K562 (cell line): ENCODE measurements around the gene MYO16. TPM values are rescaled to one million over a fixed set of nuclear protein-coding genes. Genes with fewer than 3 reads are reported as not detected.
A peak's percentile ranks its signal among the peaks of the same experiment; 100 is the strongest.

Source experiments
- AFF1 ChIP-seq, 2 experiments: fragments of 450-650 bp; IDR thresholded peaks; 2 replicates each; pipeline ENCODE4 v1.6.1; 2018; ENCODE audit warnings: mild to moderate bottlenecking in 2 of 2, low read depth in 1 of 2; ENCODE audit not compliant: partially characterized antibody in 2 of 2
- ATF1 ChIP-seq, 2 experiments: fragments of 450-650 bp in 1 of 2; IDR thresholded peaks; 2 replicates each; pipeline ENCODE4 v1.6.1; 2016; ENCODE audit warnings: missing compliant biosample characterization in 1 of 2, missing genetic modification characterization in 1 of 2
- ATF2 ChIP-seq: sonication (generic); formaldehyde crosslinking; IDR thresholded peaks from 2 replicates; pipeline ENCODE4 v1.8.1; 2022; ENCODE audit warnings: missing genetic modification reagents
- BRF1 ChIP-seq: IDR thresholded peaks from 3 replicates; pipeline ENCODE4 v1.6.1; 2011; ENCODE audit warnings: borderline replicate concordance, mild to moderate bottlenecking; ENCODE audit not compliant: insufficient read length; ENCODE audit errors: extremely low read depth
- ESRRA ChIP-seq: fragments of 450-650 bp; IDR thresholded peaks from 2 replicates; pipeline ENCODE4 v1.6.1; 2014; ENCODE audit warnings: low read depth, mild to moderate bottlenecking, moderate library complexity, borderline replicate concordance
- FOSL1 ChIP-seq: fragments of 200-800 bp; sonication (Bioruptor generic); conservative IDR thresholded peaks from 2 replicates; pipeline ENCODE4 v1.6.1; 2016; ENCODE audit warnings: missing genetic modification characterization, missing compliant biosample characterization
- NFIX ChIP-seq: fragments of 250-450 bp; sonication (Bioruptor Pico); IDR thresholded peaks from 2 replicates; pipeline ENCODE4 v1.4.0; 2020; ENCODE audit warnings: low read depth, mild to moderate bottlenecking, moderate library complexity
- RBM14 ChIP-seq: fragments of 200-400 bp; formaldehyde crosslinking; IDR thresholded peaks from 2 replicates; pipeline ENCODE4 v1.6.1; 2018; ENCODE audit warnings: low read depth, mild to moderate bottlenecking, low read length, moderate library complexity, borderline replicate concordance; ENCODE audit not compliant: insufficient read depth
- ZC3H8 ChIP-seq: fragments of 450-650 bp; IDR thresholded peaks from 2 replicates; pipeline ENCODE4 v1.6.1; 2017
- ZNF280B ChIP-seq: fragments of 250-450 bp; sonication (Bioruptor Pico); IDR thresholded peaks from 2 replicates; pipeline ENCODE4 v1.5.1; 2021; ENCODE audit warnings: mild to moderate bottlenecking
- ZNF282 ChIP-seq: sonication (generic); formaldehyde crosslinking; IDR thresholded peaks from 2 replicates; pipeline ENCODE4 v1.8.1; 2023; ENCODE audit warnings: missing genetic modification reagents
- ZNF318 ChIP-seq, 2 experiments: fragments of 450-650 bp; IDR thresholded peaks; 2 replicates each; pipeline ENCODE4 v1.6.1; 2016; ENCODE audit warnings: mild to moderate bottlenecking in 2 of 2, borderline replicate concordance in 1 of 2, low read depth in 1 of 2, moderate library complexity in 1 of 2
- polyA plus RNA-seq, 8 experiments: library from polyadenylated mRNA; depleted of rRNA in 4 of 8; stranded (reverse) in 5 of 8; unstranded in 3 of 8; fragments of >200 nt; fragmentation: Nextera tagmentation in 2 of 8; fragmentation: Illumina TruSeq in 1 of 8; extraction: Ambion mirVana in 2 of 8; extraction: Trizol in 1 of 8; gene quantifications; 2 replicates each; pipeline versions ENCODE4 v1.2.1 to v1.2.3, GENCODE V29; 2011 to 2014; ENCODE audit warnings: inconsistent platforms in 1 of 8, missing spikeins in 1 of 8
- total RNA-seq, 7 experiments: library from RNA; depleted of rRNA in 6 of 7; stranded (reverse); fragments of >200 nt in 6 of 7; fragmentation: Illumina TruSeq in 2 of 7; extraction: Trizol in 2 of 7; gene quantifications; 2 replicates each; pipeline versions ENCODE4 v1.2.1 to v1.2.3, GENCODE V29; 2011 to 2021; ENCODE audit warnings: low replicate concordance in 1 of 7

Gene MYO16
- total and polyA plus RNA-seq, 9 of the 15 experiments (the other 6 are each of a cell fraction or from before 2014, with no cell fraction given): 4.3 to 45.7 (median 12.1) TPM

GRCh38 chr13:108816375-108816774 lies 187.0 kb downstream of the MYO16 start (continued):
- no peak for TF ChIP-seq ATF1 (CRISPR knock-in tag; IDR thresholded peaks at IDR 0.05)
- no peak for TF ChIP-seq ATF1 (tag; IDR thresholded peaks at IDR 0.05)
- TF ChIP-seq NFIX (CRISPR knock-in tag): no peak
- TF ChIP-seq ESRRA: peak; percentile 78; the same call in 1 of the 2 replicates
- TF ChIP-seq ZNF318 (IDR thresholded peaks at IDR 0.05; ENCODE audit: borderline replicate concordance in 1 of 2, low read depth in 1 of 2): peak in 1 of 2 experiments; percentile 60; a peak in 1 of 4 replicates
- TF ChIP-seq FOSL1 (tag): peak; percentile 49; the same call in 1 of the 2 replicates
- no peak for TF ChIP-seq ZNF280B (CRISPR knock-in tag)
- TF ChIP-seq ZNF282: no peak
- TF ChIP-seq ATF2 (CRISPR knock-in tag): no peak
- TF ChIP-seq AFF1 (IDR thresholded peaks at IDR 0.05; ENCODE audit: low read depth in 1 of 2, partially characterized antibody in 2 of 2): no peak
- no peak for TF ChIP-seq BRF1
- no peak for TF ChIP-seq RBM14
- no peak for TF ChIP-seq ZC3H8
